Measurements from ENCODE around the gene CSF2.
"Not testable (repeated sequence)": the region's sequence is repeated elsewhere in the genome, so short reads cannot be mapped to it uniquely, and the experiment has no call there.

Gene CSF2

DNA sequence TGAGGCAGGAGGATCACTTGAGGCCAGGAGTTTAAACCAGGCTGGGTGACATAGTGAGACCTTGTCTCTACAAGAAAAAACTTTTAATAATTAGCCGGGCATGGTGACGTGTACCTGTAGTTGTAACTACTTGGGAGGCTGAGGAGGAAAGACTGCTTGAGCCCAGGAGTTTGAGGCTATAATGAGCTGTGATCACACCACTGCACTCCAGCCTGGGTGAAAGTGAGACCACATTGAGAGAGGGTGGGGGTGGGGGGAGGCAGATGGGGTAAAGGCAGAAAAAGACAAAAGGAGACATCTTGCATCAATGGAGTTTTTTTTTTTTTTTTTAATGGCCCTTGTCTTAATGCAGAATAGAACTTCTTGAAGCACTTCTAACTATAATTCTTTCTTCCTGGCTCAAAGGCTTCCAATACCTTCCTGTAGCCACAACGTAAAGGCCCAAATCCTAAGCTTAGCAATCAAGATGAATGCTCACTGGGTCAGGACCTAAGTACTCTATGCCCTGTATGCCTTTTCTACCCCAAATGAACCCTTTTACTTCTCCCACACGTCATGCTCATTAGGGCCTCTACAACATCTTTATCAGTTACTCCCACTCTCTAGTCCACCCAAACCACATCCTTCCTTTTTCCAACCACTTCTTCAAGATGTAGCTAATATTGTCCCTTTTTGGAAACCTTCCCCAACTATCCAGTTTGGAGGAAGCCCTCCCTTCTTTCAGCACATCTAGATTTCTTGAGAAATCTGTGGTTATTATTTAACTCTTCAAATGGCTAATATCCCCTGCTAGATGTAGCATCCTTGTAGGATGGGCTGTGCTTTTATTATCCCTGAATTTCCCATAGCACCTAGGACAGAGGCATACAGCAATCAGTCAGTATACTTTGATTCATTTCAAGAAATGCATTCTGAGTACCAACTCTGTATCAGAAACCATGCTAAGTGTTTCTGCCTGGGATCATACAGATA, 40.8 kb downstream of the CSF2 start:
- no peak for DNase-seq

DNA sequence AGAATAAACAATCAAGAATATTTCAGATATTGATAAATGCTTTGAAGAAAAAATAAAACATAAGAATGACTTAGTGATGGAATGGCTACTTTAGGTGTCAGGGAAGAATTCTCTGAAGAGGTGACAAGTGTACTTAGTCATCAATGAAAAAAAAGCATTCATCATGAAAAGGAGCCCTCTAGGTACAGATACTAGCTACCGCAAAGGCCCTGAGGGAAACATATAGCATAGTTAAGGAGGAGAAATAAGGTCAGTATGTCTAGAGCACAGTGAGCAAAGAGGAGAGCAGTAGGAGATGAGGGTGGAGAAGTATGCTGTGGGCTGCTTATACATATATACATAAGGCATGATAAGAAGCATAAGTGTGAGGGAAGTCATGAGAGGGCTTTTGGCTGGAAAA, 41.8 kb downstream of the CSF2 start:
- no peak for DNase-seq

DNA sequence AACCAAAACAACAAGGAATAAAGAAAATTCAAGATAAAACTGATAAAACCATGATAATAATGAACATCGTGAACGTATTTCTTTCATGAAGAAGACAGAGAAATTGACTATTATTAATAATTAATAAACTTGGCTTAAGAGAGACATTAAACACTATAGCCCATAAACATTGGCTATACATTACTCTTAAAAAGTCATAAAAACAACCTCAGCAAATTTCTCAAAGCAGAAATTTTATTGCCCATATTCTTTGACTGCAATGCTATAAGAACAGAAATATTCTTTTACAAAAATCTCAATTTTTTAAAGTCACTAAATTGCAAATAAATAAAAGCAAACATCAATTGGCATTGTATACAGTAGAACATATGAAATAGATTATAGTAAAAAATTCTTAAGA, 42.5 kb downstream of the CSF2 start:
- DNase-seq = no peak

DNA sequence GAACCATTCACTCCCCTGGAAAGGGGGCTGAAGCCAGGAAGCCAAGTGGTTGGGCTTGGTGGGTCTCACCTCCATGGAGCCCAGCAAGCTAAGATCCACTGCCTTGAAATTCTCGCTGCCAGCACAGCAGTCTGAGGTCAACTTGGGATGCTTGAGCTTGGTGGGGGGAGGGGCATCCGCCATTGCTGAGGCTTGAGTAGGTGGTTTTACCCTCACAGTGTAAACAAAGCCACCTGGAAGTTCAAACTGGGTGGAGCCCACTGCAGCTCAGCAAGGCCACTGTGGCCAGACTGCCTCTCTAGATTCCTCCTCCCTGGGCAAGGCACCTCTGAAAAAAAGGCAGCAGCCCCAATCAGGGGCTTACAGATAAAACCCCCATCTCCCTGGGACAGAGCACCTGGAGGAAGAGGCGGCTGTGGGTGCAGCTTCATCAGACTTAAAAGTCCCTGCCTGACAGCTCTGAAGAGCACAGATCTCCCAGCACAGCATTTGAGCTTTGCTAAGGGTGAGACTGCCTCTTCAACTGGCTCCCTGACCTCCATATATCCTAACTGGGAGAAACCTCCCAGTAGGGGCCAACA, 43.4 kb downstream of the CSF2 start:
- not testable (repeated sequence) for DNase-seq

DNA sequence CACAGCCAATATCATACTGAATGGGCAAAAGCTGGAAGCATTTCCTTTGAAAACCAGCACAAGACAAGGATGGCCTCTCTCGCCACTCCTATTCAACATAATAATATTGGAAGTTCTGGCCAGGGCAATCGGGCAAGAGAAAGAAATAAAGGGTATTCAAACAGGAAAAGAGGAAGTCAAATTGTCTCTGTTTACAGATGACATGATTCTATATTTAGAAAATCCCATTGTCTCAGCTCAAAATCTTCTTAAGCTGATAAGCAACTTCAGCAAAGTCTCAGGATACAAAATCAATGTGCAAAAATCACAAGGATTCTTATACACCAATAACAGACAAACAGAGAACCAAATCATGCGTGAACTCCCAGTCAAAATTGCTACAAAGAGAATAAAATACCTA, 47.1 kb downstream of the CSF2 start:
- DNase-seq = not testable (repeated sequence)

DNA sequence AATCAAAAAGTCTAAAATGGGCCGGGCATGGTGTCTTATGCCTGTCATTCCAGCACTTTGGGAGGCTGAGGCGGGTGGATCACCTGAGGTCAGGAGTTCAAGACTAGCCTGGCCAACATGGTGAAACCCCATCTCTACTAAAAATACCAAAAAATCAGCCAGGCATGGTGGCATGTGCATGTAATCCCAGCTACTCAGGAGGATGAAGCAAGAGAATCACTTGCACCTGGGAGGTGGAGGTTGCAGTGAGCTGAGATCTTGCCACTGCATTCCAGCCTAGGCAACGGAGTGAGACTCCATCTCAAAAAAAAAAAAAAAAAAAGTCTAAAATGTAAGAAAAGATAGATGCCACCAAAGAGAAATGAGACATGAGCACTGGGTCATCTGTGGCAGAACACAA, 49.4 kb downstream of the CSF2 start:
- not testable (repeated sequence) for DNase-seq

DNA sequence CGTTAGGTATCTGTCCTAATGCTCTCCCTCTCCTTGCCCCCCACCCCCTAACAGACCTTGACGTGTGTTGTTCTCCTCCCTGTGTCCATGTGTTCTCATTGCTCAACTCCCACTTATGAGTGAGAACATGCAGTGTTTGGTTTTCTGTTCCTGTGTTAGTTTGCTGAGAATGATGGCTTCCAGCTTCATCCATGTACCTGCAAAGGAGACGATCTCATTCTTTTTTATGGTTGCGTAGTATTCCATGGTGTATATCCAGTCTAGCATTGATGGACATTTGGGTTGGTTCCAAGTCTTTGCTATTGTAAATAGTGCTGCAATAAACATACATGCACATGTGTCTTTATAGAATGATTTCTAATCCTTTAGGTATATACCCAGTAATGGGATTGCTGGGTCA, 50.0 kb downstream of the CSF2 start:
- not testable (repeated sequence) for DNase-seq
